ENCODE data around the gene RHOBTB3. TPM values are rescaled to one million over a fixed set of nuclear protein-coding genes. Genes with fewer than 3 reads are reported as not detected.

RHOBTB3 gene
- total and polyA plus RNA-seq, 10 of the 15 experiments (the other 5 are each of a cell fraction or from before 2014, with no cell fraction given): 3.6 to 42.8 (median 8.4) TPM

DNA sequence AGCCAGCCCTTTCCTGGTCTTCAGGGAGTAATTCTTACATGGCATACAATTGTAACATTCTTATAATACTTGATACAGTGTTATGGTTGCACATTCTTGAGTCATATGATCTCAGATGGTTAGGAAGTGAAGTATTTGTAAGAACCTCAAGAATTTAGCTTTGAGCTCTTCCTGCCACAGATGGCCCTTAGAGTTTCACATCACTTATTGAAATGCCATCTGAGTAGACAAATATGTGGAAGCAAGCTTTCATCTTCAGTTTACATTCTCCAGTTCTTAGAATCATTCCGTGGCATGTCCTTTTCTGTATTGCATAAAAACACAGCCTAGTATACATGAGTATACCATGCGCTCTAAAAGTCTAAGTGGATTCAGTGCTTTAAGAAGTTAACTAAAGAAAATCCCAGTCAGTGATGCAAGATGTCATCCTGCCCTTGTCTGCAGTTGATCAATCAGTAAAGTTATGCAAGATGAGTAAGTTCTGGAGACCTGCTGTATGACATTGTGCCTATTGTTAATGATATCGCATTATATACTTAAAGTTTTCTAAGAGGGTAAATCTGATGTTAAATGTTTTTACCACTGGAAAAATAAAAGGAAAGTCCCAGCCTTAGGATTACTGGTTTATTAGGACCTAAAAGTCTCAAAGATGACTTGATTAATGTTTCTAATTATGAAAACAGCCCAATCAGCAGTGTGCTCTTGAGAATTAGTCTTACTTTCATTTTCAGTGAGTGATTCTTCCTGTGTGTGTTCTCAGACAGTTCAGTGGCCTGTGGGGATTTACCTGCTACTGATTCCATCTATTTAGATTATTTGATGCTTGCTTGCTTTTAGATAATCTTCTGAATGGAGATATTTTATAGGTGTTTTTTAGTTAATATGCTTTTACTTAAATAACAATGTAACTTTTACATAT, 29.4 kb downstream of the RHOBTB3 start (continued):
- TF ChIP-seq EP300 (IDR thresholded peaks at IDR 0.05; ENCODE audit: borderline replicate concordance in 1 of 2, control insufficient read depth in 1 of 2, low read depth in 2 of 2, low read length in 2 of 2) (peak; percentile 3 to 71; a peak in 1 of 4 replicates), MTA2 (IDR thresholded peaks at IDR 0.05; ENCODE audit: low read depth) (peak; percentile 64; the same call in 1 of the 2 replicates), CREB1 (IDR thresholded peaks at IDR 0.05; ENCODE audit: low read depth) (0 out of 2 replicates have a peak, but pooled peaks have one; percentile 15), SREBF1 (IDR thresholded peaks at IDR 0.05; ENCODE audit: low read length) (no peak), POLR2A (IDR thresholded peaks at IDR 0.05; ENCODE audit: low read depth, low read length) (no peak), BACH1 (IDR thresholded peaks at IDR 0.05; ENCODE audit: borderline replicate concordance) (peak; percentile 12; the same call in 1 of the 2 replicates), CHD1 (IDR thresholded peaks at IDR 0.05; ENCODE audit: low read depth, low read length) (no peak), KDM1A (IDR thresholded peaks at IDR 0.05; ENCODE audit: borderline replicate concordance) (no peak), PAX8 (IDR thresholded peaks at IDR 0.05) (no peak), ZNF384 (IDR thresholded peaks at IDR 0.05; ENCODE audit: borderline replicate concordance, low read depth, low read length) (no peak), ASH2L (IDR thresholded peaks at IDR 0.05; ENCODE audit: borderline replicate concordance, low read depth) (0 out of 2 replicates have a peak, but pooled peaks have one; percentile 39), RAD51 (IDR thresholded peaks at IDR 0.05) (no peak), POU2F2 (IDR thresholded peaks at IDR 0.05; ENCODE audit: borderline replicate concordance, low read depth, low read length) (no peak), BHLHE40 (IDR thresholded peaks at IDR 0.05; ENCODE audit: borderline replicate concordance in 1 of 2, low read depth in 2 of 2, low read length in 1 of 2) (no peak), CREM (IDR thresholded peaks at IDR 0.05; ENCODE audit: low read depth) (no peak)
- TF ChIP-seq, protein P1, sequence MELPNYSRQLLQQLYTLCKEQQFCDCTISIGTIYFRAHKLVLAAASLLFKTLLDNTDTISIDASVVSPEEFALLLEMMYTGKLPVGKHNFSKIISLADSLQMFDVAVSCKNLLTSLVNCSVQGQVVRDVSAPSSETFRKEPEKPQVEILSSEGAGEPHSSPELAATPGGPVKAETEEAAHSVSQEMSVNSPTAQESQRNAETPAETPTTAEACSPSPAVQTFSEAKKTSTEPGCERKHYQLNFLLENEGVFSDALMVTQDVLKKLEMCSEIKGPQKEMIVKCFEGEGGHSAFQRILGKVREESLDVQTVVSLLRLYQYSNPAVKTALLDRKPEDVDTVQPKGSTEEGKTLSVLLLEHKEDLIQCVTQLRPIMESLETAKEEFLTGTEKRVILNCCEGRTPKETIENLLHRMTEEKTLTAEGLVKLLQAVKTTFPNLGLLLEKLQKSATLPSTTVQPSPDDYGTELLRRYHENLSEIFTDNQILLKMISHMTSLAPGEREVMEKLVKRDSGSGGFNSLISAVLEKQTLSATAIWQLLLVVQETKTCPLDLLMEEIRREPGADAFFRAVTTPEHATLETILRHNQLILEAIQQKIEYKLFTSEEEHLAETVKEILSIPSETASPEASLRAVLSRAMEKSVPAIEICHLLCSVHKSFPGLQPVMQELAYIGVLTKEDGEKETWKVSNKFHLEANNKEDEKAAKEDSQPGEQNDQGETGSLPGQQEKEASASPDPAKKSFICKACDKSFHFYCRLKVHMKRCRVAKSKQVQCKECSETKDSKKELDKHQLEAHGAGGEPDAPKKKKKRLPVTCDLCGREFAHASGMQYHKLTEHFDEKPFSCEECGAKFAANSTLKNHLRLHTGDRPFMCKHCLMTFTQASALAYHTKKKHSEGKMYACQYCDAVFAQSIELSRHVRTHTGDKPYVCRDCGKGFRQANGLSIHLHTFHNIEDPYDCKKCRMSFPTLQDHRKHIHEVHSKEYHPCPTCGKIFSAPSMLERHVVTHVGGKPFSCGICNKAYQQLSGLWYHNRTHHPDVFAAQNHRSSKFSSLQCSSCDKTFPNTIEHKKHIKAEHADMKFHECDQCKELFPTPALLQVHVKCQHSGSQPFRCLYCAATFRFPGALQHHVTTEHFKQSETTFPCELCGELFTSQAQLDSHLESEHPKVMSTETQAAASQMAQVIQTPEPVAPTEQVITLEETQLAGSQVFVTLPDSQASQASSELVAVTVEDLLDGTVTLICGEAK (IDR thresholded peaks at IDR 0.05; ENCODE audit: borderline replicate concordance): peak; percentile 62; the same call in 1 of the 2 replicates
- TF ChIP-seq, protein P2, sequence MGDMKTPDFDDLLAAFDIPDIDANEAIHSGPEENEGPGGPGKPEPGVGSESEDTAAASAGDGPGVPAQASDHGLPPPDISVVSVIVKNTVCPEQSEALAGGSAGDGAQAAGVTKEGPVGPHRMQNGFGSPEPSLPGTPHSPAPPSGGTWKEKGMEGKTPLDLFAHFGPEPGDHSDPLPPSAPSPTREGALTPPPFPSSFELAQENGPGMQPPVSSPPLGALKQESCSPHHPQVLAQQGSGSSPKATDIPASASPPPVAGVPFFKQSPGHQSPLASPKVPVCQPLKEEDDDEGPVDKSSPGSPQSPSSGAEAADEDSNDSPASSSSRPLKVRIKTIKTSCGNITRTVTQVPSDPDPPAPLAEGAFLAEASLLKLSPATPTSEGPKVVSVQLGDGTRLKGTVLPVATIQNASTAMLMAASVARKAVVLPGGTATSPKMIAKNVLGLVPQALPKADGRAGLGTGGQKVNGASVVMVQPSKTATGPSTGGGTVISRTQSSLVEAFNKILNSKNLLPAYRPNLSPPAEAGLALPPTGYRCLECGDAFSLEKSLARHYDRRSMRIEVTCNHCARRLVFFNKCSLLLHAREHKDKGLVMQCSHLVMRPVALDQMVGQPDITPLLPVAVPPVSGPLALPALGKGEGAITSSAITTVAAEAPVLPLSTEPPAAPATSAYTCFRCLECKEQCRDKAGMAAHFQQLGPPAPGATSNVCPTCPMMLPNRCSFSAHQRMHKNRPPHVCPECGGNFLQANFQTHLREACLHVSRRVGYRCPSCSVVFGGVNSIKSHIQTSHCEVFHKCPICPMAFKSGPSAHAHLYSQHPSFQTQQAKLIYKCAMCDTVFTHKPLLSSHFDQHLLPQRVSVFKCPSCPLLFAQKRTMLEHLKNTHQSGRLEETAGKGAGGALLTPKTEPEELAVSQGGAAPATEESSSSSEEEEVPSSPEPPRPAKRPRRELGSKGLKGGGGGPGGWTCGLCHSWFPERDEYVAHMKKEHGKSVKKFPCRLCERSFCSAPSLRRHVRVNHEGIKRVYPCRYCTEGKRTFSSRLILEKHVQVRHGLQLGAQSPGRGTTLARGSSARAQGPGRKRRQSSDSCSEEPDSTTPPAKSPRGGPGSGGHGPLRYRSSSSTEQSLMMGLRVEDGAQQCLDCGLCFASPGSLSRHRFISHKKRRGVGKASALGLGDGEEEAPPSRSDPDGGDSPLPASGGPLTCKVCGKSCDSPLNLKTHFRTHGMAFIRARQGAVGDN (IDR thresholded peaks at IDR 0.05): no peak
- TF ChIP-seq, protein P3, sequence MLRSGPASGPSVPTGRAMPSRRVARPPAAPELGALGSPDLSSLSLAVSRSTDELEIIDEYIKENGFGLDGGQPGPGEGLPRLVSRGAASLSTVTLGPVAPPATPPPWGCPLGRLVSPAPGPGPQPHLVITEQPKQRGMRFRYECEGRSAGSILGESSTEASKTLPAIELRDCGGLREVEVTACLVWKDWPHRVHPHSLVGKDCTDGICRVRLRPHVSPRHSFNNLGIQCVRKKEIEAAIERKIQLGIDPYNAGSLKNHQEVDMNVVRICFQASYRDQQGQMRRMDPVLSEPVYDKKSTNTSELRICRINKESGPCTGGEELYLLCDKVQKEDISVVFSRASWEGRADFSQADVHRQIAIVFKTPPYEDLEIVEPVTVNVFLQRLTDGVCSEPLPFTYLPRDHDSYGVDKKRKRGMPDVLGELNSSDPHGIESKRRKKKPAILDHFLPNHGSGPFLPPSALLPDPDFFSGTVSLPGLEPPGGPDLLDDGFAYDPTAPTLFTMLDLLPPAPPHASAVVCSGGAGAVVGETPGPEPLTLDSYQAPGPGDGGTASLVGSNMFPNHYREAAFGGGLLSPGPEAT (IDR thresholded peaks at IDR 0.05; ENCODE audit: low read depth): no peak; the same call in 1 of the 2 replicates
- TF ChIP-seq, protein P4, sequence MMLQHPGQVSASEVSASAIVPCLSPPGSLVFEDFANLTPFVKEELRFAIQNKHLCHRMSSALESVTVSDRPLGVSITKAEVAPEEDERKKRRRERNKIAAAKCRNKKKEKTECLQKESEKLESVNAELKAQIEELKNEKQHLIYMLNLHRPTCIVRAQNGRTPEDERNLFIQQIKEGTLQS (IDR thresholded peaks at IDR 0.05; ENCODE audit: borderline replicate concordance, extremely low read depth, low read depth, low read length): no peak
